Stimulated activated CD8-positive, alpha-beta memory T cell treated with anti-CD3 and anti-CD28 coated beads, Interleukin-15, amount 100 ng/mL, for 4 hours (primary cell): ENCODE results near the gene LINS1.

Experiments used
- DNase-seq, 2 donors: peaks; one replicate each; pipeline ENCODE4 v3.0.0-alpha.2; 2020; ENCODE audit warnings: low read depth in 2 of 2

LINS1 gene, protein sequence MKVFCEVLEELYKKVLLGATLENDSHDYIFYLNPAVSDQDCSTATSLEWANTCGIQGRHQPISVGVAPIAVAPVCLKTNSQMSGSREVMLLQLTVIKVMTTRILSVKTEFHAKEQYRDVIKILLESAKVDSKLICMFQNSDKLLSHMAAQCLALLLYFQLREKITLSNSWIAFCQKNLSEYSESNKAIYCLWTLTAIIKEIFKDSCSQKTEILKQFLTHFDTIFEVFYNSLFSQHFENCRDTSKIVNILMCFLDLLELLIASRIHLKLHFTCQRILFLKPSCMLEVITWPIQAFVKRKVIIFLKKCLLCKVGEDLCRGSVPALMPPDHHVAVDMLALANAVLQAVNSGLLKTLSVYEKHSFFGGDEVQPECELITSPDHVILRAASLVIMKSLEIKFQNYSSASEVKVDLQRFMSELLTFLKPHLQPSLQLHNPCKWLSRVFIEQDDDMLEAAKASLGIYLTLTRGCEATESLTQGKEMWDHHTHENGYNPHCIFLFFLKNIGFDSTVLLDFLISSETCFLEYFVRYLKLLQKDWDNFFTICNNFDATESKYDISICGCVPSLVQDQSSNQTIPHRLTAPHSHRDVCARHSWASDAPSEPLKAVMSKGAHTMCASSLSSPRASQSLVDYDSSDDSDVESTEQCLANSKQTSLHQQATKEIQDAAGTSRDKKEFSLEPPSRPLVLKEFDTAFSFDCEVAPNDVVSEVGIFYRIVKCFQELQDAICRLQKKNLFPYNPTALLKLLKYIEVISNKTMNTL

DNA sequence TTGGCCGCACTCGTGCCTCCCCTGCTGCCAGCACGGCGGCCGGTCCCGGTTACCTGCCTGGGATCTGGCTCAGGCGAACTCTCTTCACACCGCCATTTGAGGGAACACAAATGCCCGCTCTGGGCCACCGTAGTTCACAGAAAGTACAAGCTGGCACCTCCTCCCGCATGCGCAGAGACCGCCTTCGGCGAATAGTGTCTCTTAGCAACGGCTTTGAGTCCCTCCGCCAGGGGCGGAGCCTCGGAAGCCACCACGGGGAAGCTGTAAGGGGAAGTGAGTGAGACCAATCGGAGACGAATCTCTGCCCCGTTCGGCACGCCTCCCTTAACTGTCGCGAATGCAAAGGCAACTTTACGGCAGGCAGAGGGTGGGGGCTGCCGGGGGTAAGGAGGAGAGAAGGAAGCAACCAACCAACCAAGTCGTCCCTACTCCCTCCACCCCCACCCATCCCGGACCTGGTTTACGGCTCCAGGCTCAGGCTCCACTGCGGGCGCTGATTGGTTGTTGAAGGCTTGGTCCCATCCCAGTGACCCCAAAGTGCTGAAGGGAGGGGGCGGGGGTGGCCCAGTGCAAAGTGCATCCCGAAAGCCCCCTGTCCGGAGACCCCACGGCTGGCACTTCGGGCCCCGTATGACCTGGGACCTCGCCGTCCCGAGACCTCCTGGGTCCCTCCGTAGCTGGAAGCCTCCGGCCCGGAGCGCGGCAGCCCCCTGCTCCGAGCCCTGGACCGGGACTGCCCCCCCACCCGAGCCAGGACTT lies at the start of gene LINS1, which contains the start of gene ASB7:
Gene LINS1 (minus strand): TSS at position 121 of the 759 bp plus-strand sequence. CDS start 21,342 bp downstream, outside the sequence.
Gene ASB7 (plus strand): TSS at position 526 of the 759 bp plus-strand sequence. CDS start 9,628 bp downstream, outside the sequence.
- DNase-seq = peak; percentile 98 to 100

DNA sequence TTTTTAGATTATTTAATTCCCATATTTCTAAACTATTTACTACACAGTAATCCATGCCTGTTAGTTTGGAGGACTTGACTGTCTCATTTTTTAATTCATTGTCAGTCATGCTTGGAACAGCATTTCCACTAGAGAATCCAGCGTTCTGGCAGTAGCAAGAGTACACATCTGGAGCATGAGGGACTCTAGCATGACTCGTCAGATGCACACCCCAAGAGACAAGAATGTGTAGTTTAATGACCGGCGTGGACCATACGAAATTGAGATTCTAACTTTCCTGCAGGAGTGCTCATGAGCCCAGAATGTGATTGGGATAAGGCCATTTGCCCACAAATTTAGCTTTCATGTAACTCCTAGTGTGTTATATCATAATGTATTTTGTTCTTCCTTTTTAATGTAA lies 49.3 kb upstream of the LINS1 start:
- no peak for DNase-seq

DNA sequence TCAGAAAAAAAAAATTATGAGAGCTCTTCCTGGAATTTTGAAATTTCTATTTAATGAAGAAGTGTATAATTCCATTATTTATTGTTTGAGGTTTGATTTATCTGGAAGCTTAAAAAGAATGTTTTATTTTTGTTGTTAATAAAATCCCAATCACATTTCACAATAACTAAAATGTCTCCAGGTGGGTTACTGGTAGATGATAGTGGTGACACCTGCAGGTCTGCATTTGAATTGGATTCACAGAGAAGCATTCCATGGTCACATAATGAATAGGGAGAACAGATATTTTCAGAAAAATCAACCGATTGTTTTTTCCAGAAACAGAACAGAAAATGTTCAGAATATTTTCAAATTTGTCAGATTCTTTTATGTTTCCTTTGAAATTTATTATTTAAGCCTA lies 48.7 kb upstream of the LINS1 start:
- no peak for DNase-seq

DNA sequence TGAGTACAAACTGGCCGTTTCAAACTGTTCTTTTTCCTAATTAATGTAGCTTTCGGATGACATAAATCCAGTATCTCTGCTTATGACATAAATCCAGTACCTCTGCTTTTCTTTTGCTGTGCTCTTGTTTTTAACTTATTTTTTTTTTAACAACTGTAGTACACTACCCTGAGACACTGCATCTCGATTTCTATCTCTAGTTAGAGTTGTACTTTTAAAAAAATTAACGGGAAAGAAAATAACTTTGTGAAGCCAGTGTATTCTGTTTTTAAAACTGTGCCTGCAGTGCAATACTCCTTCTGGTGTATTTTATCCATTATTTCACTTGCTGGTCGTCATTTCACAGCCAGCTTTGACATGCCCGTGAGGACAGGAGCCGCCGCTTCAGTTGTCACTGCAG lies 47.0 kb upstream of the LINS1 start:
- DNase-seq = no peak

DNA sequence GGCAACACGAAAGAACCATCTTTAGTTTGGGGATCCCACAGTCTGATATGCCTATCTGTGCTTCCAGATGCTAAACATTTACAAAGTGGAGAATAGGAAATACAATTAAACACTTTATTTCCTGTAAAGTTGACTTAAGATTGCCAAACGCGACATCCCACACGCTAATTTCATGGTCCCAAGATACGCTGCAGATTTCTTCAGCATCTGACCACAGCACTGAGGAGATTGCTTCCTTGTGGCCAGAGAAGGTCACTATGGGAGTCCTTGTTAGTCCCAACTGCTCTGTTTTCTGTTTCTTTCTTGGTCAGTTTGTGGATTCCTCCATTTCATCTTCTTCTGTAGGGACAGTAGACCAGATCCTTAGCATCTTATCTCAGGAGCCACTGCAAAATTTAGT lies 43.7 kb upstream of the LINS1 start:
- DNase-seq = no peak

DNA sequence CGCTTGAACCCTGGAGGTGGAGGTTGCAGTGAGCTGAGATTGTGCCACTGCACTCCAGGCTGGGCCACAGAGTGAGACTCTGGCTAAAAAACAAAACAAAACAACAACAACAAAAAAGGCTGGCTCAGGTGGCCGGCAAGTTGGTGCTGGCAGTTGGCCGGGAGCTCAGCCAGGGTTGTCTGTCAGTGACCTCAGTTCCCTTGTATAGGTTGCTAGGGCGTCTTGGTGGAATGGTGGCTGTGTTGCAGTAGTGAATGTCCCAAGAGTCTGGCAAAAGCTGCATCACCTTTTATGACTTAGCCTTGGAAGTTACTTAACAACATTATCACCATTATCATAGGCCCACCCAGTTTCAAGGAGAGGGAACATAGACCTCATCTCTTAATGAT lies 41.0 kb upstream of the LINS1 start:
- DNase-seq = no peak

DNA sequence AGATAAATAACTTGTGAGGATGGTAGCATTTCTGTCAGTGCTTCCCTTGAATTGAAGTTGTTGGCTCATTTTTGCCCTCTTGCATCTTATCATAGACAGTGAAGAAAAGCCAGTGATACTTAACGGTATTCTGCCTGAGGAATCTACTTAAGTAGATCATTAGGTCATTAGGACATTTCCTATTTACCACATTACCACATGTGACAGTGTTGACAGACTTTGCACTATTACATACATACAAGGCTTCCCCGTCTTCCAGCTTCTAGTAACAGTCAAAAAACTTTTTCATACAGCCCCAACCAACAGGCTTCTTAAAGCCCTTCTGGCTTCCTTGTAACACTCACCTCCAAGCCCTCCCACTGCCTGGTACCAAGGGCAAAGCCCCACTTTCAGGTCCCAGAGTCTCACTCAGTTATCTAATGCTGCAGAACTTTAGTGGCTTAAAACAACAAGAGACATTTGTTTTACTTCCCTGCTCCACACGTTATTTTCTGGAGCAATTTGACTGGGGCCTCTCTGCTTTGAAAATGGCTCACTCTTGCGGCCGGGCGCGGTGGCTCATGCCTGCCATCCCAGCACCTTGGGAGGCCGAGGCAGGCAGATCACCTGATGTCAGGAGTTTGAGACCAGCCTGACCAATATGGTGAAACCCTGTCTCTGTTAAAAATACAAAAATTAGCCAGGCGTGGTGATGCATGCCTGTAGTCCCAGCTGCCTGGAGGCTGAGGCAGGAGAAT lies 40.4 kb upstream of the LINS1 start:
- no peak for DNase-seq

DNA sequence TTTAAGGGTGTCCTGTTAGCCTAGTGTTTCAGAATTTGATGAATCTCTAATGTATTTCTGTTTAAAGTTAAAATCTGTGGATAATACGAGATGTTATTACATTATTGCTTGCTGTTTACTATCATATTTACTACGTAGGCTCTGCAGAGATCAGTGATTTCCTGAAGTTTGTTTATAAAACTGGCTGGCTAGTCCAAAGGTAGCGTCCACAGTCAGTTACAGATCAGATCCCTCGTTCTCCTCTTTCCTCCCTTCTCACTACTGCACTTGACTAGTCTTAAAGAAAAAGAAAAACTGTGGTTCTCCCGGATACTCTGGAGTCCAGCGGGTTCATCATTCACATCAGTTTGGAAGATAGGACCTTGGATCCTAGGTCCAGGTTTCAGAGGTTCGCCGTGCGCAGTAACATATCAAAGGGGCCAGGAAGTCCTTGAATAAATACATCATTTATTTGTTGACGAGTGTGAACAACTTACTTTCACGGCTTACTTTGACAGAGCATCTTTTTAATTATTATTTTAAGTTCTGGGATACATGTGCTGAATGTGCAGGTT lies 36.3 kb upstream of the LINS1 start:
- DNase-seq = no peak

DNA sequence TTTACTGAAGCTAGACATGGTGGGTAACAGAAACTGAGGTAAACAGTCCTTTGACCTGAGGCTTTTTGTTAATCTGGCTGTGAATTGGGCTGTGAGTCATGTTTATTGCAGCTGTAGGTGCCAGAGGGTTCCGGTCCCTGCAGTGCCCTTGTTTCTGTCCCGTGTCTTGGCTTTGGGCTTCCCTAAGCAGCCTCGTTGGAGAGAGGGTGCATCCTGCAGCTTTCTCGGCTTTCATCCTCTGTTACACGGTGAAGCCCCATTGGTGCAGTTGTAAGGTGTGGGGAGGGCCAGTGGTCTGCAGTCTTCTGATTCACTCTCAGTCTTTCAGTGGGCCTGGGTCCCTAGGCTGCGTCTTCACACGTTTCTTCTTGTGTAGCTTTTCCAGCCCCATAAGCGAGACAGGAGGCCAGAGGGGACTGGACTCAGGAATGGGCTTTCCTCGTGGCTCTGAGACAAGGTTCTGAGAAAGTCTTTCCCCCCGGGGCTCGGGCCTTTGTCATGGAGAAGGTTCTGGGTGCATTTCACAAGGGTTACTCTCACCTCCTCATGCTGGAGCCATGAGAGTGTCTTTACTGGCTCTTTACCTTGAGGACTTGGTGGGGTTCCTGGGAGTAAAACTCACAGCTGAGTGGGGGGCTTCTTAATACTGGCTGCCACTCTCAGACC lies 33.6 kb upstream of the LINS1 start:
- DNase-seq = no peak

DNA sequence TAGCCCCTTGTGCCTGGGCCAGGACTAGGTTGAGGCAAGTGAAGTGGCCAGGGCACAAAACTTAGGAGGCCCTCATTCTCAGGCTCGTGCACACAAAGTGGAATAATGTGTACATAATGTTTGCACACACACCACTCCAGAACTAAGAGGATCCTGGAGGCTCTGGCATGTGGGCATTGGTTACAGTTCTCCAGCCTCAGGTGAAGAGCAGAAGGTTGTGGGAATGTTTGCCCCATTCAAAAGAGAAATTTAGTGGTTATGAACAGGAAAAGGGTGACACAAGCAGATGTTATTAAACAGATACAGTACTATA lies 31.7 kb upstream of the LINS1 start:
- no peak for DNase-seq

DNA sequence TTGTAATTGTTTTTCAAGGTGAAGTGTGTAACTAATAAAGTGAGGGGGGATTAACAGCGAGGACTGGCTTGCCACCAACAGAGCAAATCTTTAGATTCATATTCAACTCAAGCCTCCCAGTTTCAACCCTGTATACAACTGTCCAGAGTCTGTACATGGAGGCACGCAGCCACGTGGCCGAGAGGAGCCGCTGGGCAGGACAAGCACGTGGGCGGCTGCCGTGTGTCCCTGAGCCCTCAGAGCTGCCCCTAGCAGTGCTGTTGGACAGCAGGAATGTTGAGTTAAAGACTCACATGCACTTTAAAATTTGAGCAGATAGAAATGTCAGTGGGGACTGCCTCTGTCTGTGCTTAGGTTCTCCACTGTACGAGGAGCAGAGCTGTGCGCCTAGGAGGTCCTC lies 29.8 kb upstream of the LINS1 start:
- DNase-seq = no peak

DNA sequence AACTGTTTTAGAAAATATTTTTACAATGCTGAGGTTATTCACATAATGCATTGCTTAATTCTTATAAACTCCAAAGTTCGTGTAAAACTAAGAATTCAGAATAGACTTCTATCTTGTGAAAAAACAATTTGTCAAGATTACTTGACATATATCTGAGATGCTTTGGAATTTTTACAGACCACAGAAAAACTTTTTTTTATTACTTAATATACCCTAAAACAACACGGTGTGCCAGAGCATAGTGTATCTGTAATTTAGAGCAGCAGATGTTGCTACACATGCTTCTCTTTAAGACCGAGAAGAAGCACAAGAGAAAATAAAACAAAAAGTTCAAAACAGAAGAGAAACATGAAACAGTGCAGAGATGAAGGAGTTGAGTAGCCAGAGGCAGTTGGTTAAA lies 26.8 kb upstream of the LINS1 start:
- DNase-seq = no peak

DNA sequence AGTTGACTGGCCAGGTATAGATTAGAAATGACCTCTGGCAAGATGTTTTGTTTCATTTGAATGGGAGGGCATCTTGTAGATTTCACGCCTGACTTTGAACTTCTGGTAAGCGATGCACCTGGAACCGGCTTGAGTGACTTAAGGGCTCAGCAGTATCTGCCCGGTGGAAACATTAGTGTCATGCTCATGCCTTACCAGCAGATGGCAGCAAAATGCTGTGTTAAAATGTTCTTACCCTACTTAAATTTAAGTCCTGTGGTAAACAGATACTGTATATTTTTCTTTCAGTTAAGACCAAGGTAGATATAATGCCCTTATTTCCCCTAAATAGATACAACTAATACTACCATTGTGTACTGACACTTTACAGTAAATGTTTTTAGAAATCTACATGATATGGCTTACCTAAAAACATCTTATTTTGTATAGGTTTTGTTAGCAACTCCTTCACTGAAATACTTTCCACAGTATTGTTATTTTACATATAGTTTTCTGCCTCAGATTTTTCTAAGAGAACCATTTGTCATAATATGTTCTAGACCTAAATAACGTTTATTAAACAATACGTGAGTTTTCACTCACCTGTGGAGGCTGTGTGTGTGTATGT lies 25.9 kb upstream of the LINS1 start:
- DNase-seq = peak; percentile 1 to 46

DNA sequence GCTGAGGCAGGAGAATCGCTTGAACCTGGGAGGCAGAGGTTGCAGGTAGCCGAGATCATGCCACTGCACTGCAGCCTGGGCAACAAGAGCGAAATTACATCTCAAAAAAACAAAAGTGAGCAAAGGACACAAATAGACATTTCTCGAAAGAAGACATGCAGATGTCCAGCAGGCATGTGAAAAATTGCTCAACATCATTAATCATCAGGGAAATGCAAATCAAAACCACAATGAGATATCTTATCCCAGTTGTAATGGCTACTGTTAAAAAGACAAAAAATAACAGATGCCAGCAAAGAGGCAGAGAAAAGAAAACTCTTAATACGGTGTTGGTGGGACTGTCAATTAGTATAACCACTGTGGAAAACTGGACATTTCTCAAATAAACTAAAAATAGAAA lies 21.3 kb upstream of the LINS1 start:
- DNase-seq = no peak

DNA sequence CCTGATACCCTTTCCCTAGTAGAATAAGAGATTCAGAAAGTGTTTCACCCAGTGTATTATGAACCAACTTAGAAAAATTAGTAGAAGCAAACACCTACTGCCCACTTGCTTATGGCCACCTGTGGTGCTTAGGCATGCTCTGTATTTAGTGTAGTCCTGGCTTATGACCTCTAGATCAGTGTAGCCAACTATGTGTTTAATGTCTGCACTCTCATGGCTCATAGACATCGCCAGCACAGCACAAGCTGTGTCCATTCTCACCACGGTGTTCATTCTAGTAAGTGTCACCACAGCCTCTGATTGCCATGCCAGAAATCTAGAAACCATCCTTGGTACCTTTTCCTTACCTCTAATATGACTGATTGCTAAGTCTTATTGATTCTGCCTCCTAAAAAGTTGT lies 14.7 kb upstream of the LINS1 start:
- no peak for DNase-seq

DNA sequence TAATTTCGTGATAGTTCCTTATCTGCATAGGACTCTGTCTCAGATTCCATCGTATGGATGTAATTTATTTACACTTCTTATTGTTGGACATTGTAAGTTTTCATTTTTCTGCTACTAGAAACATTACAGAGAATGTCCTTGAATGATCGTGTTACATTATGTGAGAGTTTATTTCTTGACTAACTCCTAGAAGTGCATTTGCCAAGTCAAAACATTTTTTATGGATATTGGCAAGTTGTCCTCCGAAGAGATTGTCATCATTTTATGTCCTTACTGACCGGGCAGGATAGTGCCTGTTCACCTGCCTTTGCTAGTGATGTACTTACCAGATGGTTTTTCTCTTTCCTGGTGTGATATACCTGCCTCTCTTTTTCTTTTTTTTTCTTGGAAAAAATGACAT lies 13.8 kb upstream of the LINS1 start:
- no peak for DNase-seq

DNA sequence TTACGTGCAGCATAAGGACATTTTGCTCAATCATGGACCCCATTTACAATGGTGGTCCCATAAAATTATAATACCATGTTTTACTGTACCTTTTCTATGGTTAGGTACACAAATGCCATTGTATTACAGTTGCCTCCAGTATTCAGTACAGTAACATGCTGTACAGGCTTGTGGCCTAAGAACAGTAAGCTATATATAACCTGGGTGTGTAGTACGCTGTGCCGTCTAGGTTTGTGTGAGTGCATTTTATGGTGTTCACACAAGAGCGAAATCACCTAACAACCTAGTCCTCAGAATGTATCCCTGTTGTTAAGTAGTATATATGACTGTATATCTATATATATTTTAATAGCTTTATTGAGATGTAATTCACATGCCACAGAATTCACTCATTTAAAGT lies 12.9 kb upstream of the LINS1 start:
- no peak for DNase-seq

DNA sequence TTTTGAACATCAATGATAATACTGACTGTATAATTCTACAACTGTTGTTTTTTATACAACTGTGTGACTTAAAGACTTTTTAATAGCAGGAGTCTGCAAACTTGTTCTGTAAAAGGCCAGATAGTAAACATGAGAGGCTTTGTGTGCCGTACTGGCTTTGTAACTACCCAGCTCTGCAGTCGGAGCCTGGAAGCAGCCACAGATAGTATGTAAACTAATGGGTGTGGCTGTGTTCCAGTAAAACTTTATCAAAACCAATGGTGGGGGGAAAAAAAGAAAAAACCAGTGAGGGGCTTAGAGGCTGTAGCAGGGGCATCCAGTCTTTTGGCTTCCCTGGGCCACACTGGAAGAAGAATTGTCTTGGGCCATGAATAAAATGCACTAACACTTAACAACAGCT lies 12.4 kb upstream of the LINS1 start:
- no peak for DNase-seq

DNA sequence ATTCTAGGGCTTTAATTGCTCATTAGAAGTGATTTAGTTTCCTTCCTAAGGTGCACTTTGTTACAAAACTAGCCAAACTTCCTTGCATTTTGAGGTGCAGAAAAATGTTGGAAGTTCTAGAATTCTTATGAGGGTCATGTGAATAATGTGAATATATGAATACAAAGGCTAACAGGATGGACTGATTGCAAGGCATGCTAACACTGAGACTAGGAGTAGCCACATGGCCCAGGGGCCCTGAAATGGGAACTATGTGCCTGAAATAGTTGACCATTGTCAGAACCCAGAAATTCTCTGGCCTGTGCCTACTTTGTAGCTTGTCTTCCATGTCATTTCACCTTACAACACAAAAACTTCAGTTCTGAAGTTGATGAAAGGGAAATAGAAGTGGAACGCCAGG lies 11.2 kb upstream of the LINS1 start:
- DNase-seq = no peak

DNA sequence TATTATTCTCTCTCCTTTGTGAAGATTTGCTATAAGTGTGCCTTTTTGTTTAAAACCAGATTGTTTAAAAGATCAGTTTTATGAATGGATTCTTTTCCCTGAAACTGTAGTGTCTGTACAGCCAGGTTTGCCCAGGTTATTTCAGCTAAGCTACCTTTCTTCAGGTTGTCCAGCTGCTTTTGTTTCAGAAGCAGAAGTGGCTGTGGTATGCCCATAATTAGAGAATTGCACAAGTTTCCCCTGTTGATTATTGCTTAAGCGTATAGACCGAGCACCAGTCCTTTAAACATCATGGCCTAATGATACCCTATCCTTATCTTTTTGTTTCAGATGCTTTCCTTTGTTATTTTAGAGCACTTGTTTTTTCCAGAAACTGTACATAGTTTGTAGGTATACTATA lies 10.6 kb upstream of the LINS1 start:
- DNase-seq = no peak
